ENCODE results near the gene TANGO2. TPM values are rescaled to one million over a fixed set of nuclear protein-coding genes. Genes with fewer than 3 reads are reported as not detected.

TANGO2 gene
- total and polyA plus RNA-seq, 9 of the 15 experiments (the other 6 are each of a cell fraction or from before 2014, with no cell fraction given) = 15.5 to 94.9 (median 70.1) TPM

DNA sequence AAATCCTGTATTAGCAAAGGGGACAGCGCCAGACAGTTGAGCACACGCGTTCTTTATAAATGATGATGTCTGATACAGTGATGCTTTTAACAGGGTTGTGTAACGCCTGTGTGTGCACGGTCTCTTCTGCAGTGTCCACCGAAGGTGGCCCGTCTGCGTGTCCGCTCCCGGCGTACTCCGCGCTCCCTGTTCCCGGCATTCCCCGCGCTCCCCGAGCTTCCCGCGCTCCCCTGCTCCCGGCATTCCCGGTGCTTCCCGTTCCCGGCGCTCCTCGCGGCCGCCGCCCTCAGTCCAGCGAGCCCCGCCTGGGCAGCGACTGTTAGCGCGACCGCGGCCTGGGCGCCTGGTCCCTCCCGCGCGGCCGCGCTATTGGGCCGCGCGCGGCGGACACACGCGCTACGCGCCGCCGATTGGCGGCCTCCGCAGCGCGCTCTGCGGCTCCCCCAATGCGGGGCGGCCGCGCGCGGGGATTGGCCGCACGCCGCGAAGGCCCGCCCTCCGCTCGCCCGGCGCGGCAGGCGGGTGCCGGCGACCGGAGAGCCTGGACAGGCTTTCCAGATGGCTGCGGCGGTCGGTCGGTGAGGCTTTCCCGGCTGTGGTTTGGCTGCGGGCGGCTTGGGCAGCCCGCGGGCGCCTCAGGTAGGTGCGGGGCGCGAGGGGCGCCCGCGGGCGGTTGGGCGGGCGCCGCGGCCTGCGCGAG lies 59.0 kb downstream of the TANGO2 start, which contains the start of gene DGCR8 (continued):
- TF ChIP-seq, protein P1, sequence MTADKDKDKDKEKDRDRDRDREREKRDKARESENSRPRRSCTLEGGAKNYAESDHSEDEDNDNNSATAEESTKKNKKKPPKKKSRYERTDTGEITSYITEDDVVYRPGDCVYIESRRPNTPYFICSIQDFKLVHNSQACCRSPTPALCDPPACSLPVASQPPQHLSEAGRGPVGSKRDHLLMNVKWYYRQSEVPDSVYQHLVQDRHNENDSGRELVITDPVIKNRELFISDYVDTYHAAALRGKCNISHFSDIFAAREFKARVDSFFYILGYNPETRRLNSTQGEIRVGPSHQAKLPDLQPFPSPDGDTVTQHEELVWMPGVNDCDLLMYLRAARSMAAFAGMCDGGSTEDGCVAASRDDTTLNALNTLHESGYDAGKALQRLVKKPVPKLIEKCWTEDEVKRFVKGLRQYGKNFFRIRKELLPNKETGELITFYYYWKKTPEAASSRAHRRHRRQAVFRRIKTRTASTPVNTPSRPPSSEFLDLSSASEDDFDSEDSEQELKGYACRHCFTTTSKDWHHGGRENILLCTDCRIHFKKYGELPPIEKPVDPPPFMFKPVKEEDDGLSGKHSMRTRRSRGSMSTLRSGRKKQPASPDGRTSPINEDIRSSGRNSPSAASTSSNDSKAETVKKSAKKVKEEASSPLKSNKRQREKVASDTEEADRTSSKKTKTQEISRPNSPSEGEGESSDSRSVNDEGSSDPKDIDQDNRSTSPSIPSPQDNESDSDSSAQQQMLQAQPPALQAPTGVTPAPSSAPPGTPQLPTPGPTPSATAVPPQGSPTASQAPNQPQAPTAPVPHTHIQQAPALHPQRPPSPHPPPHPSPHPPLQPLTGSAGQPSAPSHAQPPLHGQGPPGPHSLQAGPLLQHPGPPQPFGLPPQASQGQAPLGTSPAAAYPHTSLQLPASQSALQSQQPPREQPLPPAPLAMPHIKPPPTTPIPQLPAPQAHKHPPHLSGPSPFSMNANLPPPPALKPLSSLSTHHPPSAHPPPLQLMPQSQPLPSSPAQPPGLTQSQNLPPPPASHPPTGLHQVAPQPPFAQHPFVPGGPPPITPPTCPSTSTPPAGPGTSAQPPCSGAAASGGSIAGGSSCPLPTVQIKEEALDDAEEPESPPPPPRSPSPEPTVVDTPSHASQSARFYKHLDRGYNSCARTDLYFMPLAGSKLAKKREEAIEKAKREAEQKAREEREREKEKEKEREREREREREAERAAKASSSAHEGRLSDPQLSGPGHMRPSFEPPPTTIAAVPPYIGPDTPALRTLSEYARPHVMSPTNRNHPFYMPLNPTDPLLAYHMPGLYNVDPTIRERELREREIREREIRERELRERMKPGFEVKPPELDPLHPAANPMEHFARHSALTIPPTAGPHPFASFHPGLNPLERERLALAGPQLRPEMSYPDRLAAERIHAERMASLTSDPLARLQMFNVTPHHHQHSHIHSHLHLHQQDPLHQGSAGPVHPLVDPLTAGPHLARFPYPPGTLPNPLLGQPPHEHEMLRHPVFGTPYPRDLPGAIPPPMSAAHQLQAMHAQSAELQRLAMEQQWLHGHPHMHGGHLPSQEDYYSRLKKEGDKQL (CRISPR knock-in tag; IDR thresholded peaks at IDR 0.05; ENCODE audit: borderline replicate concordance) = no peak
- TF ChIP-seq RBM14 (IDR thresholded peaks at IDR 0.05; ENCODE audit: borderline replicate concordance, insufficient read depth, low read depth, low read length) (0 out of 2 replicates have a peak, but pooled peaks have one; percentile 19), HNRNPL (IDR thresholded peaks at IDR 0.05; ENCODE audit: low read depth, low read length) (peak; percentile 95), CREB1 (IDR thresholded peaks at IDR 0.05) (no peak), CREB1 (CRISPR knock-in tag; IDR thresholded peaks at IDR 0.05) (no peak), KAT7 (CRISPR knock-in tag; IDR thresholded peaks at IDR 0.05; ENCODE audit: borderline replicate concordance) (no peak), MAFK (IDR thresholded peaks at IDR 0.05; ENCODE audit: low read length) (no peak; the same call in 1 of the 2 replicates), NCOR1 (IDR thresholded peaks at IDR 0.05) (no peak), ZNF77 (CRISPR knock-in tag; IDR thresholded peaks at IDR 0.05) (no peak)
- TF ChIP-seq, protein P2, sequence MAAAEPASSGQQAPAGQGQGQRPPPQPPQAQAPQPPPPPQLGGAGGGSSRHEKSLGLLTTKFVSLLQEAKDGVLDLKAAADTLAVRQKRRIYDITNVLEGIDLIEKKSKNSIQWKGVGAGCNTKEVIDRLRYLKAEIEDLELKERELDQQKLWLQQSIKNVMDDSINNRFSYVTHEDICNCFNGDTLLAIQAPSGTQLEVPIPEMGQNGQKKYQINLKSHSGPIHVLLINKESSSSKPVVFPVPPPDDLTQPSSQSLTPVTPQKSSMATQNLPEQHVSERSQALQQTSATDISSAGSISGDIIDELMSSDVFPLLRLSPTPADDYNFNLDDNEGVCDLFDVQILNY (CRISPR knock-in tag; IDR thresholded peaks at IDR 0.05) = no peak
- TF ChIP-seq, protein P3, sequence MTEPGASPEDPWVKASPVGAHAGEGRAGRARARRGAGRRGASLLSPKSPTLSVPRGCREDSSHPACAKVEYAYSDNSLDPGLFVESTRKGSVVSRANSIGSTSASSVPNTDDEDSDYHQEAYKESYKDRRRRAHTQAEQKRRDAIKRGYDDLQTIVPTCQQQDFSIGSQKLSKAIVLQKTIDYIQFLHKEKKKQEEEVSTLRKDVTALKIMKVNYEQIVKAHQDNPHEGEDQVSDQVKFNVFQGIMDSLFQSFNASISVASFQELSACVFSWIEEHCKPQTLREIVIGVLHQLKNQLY (CRISPR knock-in tag; conservative IDR thresholded peaks at IDR 0.05) = peak; percentile 85 to 96; a peak in 2 of 4 replicates
- TF ChIP-seq, protein P4, sequence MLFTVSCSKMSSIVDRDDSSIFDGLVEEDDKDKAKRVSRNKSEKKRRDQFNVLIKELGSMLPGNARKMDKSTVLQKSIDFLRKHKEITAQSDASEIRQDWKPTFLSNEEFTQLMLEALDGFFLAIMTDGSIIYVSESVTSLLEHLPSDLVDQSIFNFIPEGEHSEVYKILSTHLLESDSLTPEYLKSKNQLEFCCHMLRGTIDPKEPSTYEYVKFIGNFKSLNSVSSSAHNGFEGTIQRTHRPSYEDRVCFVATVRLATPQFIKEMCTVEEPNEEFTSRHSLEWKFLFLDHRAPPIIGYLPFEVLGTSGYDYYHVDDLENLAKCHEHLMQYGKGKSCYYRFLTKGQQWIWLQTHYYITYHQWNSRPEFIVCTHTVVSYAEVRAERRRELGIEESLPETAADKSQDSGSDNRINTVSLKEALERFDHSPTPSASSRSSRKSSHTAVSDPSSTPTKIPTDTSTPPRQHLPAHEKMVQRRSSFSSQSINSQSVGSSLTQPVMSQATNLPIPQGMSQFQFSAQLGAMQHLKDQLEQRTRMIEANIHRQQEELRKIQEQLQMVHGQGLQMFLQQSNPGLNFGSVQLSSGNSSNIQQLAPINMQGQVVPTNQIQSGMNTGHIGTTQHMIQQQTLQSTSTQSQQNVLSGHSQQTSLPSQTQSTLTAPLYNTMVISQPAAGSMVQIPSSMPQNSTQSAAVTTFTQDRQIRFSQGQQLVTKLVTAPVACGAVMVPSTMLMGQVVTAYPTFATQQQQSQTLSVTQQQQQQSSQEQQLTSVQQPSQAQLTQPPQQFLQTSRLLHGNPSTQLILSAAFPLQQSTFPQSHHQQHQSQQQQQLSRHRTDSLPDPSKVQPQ (CRISPR knock-in tag; IDR thresholded peaks at IDR 0.05; ENCODE audit: borderline replicate concordance) = peak; percentile 32; the same call in 1 of the 2 replicates
- TF ChIP-seq, protein P5, sequence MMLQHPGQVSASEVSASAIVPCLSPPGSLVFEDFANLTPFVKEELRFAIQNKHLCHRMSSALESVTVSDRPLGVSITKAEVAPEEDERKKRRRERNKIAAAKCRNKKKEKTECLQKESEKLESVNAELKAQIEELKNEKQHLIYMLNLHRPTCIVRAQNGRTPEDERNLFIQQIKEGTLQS (IDR thresholded peaks at IDR 0.05) = no peak
- TF ChIP-seq, protein P5 (CRISPR knock-in tag; conservative IDR thresholded peaks at IDR 0.05) = peak; percentile 82

Data from K562 (cell line).